HepG2 (cell line): Measurements from ENCODE around the gene RNU7-1. TPM values are rescaled to one million over a fixed set of nuclear protein-coding genes. Genes with fewer than 3 reads are reported as not detected.

Source experiments
- AKAP8 ChIP-seq: sonication (generic); formaldehyde crosslinking; IDR thresholded peaks from 2 replicates; pipeline ENCODE4 v1.5.1; 2020; ENCODE audit warnings: mild to moderate bottlenecking, missing genetic modification reagents
- ELF4 ChIP-seq: sonication (generic); formaldehyde crosslinking; IDR thresholded peaks from 2 replicates; pipeline ENCODE4 v1.5.0; 2020; ENCODE audit warnings: missing genetic modification reagents, mild to moderate bottlenecking, moderate library complexity, borderline replicate concordance
- FOXA1 ChIP-seq, 2 experiments: fragments of 450-650 bp in 1 of 2; sonication (generic) in 1 of 2; formaldehyde crosslinking in 1 of 2; IDR thresholded peaks; 2 replicates each; pipeline versions ENCODE4 v1.4.0 to v1.6.1; 2016 to 2020; ENCODE audit warnings: missing genetic modification reagents in 1 of 2
- KLF6 ChIP-seq: IDR thresholded peaks from 2 replicates; pipeline ENCODE4 v1.8.0; 2016; ENCODE audit warnings: missing biosample characterization, missing genetic modification reagents
- NFE2L2 ChIP-seq: fragments of 150-350 bp; IDR thresholded peaks from 2 replicates; pipeline ENCODE4 v1.6.1; 2014; ENCODE audit warnings: low read length
- NFKB2 ChIP-seq: sonication (generic); formaldehyde crosslinking; IDR thresholded peaks from 2 replicates; pipeline ENCODE4 v1.4.0; 2020; ENCODE audit warnings: missing genetic modification reagents, borderline replicate concordance
- NR0B2 ChIP-seq: sonication (generic); formaldehyde crosslinking; IDR thresholded peaks from 2 replicates; pipeline ENCODE4 v1.4.0; 2020; ENCODE audit warnings: mild to moderate bottlenecking, missing genetic modification reagents
- NR2F6 ChIP-seq, 2 experiments: IDR thresholded peaks; 2 replicates each; pipeline ENCODE4 v1.6.1; 2016; ENCODE audit warnings: antibody characterized with exemption in 1 of 2, mild to moderate bottlenecking in 1 of 2
- PHB2 ChIP-seq: fragments of 450-650 bp; IDR thresholded peaks from 2 replicates; pipeline ENCODE4 v1.6.1; 2018; ENCODE audit not compliant: partially characterized antibody
- POGZ ChIP-seq: sonication (generic); formaldehyde crosslinking; IDR thresholded peaks from 2 replicates; pipeline ENCODE4 v1.4.0; 2020; ENCODE audit warnings: mild to moderate bottlenecking, missing genetic modification reagents
- POLR2A ChIP-seq, 2 experiments: IDR thresholded peaks; 2 replicates each; pipeline ENCODE4 v1.6.1; 2011; ENCODE audit warnings: low read depth in 2 of 2, low read length in 2 of 2, mild to moderate bottlenecking in 1 of 2, moderate library complexity in 1 of 2; ENCODE audit not compliant: insufficient read depth in 1 of 2
- POLR2G ChIP-seq: fragments of 200-400 bp; formaldehyde crosslinking; IDR thresholded peaks from 2 replicates; pipeline ENCODE4 v1.6.1; 2018; ENCODE audit warnings: mild to moderate bottlenecking, low read depth, low read length, moderate library complexity
- RBFOX2 ChIP-seq: fragments of 200-400 bp; formaldehyde crosslinking; IDR thresholded peaks from 2 replicates; pipeline ENCODE4 v1.6.1; 2017; ENCODE audit warnings: low read depth, mild to moderate bottlenecking, low read length
- REXO4 ChIP-seq: sonication (generic); formaldehyde crosslinking; IDR thresholded peaks from 2 replicates; pipeline ENCODE4 v1.8.0; 2022; ENCODE audit warnings: missing genetic modification reagents, mild to moderate bottlenecking, borderline replicate concordance
- SAP130 ChIP-seq: IDR thresholded peaks from 2 replicates; pipeline ENCODE4 v1.6.1; 2016; ENCODE audit warnings: low read depth
- ZFP90 ChIP-seq: sonication (generic); formaldehyde crosslinking; IDR thresholded peaks from 2 replicates; pipeline ENCODE4 v1.8.0; 2022; ENCODE audit warnings: missing genetic modification reagents, mild to moderate bottlenecking, inconsistent platforms, borderline replicate concordance
- ZNF138 ChIP-seq: sonication (generic); formaldehyde crosslinking; IDR thresholded peaks from 2 replicates; pipeline ENCODE4 v1.5.0; 2020; ENCODE audit warnings: mild to moderate bottlenecking, low read depth, missing genetic modification reagents
- ZNF33B ChIP-seq: sonication (generic); formaldehyde crosslinking; IDR thresholded peaks from 2 replicates; pipeline ENCODE4 v1.5.1; 2020; ENCODE audit warnings: mild to moderate bottlenecking, missing genetic modification reagents
- ZNF556 ChIP-seq: sonication (generic); formaldehyde crosslinking; IDR thresholded peaks from 2 replicates; pipeline ENCODE4 v1.4.0; 2020; ENCODE audit warnings: mild to moderate bottlenecking, missing genetic modification reagents, borderline replicate concordance
- ZNF629 ChIP-seq: sonication (generic); formaldehyde crosslinking; conservative IDR thresholded peaks from 2 replicates; pipeline ENCODE4 v1.5.0; 2020; ENCODE audit warnings: missing genetic modification reagents
- ZNF83 ChIP-seq: sonication (generic); formaldehyde crosslinking; IDR thresholded peaks from 2 replicates; pipeline ENCODE4 v1.4.0; 2020; ENCODE audit warnings: missing genetic modification reagents, mild to moderate bottlenecking, borderline replicate concordance
- ZSCAN25 ChIP-seq: sonication (generic); formaldehyde crosslinking; IDR thresholded peaks from 2 replicates; pipeline ENCODE4 v1.8.0; 2022; ENCODE audit warnings: mild to moderate bottlenecking, missing genetic modification reagents
- polyA plus RNA-seq, 8 experiments: library from polyadenylated mRNA; depleted of rRNA in 3 of 8; stranded (reverse) in 7 of 8; unstranded in 1 of 8; fragments of >200 nt; fragmentation: Illumina TruSeq in 4 of 8; extraction: Trizol in 4 of 8; gene quantifications; 2 replicates each; pipeline versions ENCODE4 v1.2.1 to v1.2.3, GENCODE V29; 2011 to 2016; ENCODE audit warnings: low read depth in 4 of 8, missing spikeins in 1 of 8, mixed read lengths in 1 of 8; ENCODE audit not compliant: insufficient read depth in 1 of 8
- total RNA-seq, 5 experiments: library from RNA; depleted of rRNA; stranded (reverse); fragments of >200 nt; fragmentation: Illumina TruSeq; extraction: Trizol; gene quantifications; 2 replicates each; pipeline ENCODE4 v1.2.3, GENCODE V29; 2016; ENCODE audit warnings: low read depth in 1 of 5
- TF ChIP-seq, protein P1 (sequence below): sonication (generic); formaldehyde crosslinking; IDR thresholded peaks from 2 replicates; pipeline ENCODE4 v1.8.0; 2022; ENCODE audit warnings: mild to moderate bottlenecking, missing genetic modification reagents
- TF ChIP-seq, protein P2 (sequence below): sonication (generic); formaldehyde crosslinking; IDR thresholded peaks from 2 replicates; pipeline ENCODE4 v1.4.0; 2020; ENCODE audit warnings: missing genetic modification reagents
- TF ChIP-seq, protein P3 (sequence below): sonication (generic); formaldehyde crosslinking; IDR thresholded peaks from 2 replicates; pipeline ENCODE4 v1.5.1; 2020; ENCODE audit warnings: mild to moderate bottlenecking, moderate library complexity, missing genetic modification reagents

The RNU7-1 gene
- total and polyA plus RNA-seq, 2 of the 13 experiments (the other 11 are each of a cell fraction or from before 2014, with no cell fraction given) = not detected

DNA sequence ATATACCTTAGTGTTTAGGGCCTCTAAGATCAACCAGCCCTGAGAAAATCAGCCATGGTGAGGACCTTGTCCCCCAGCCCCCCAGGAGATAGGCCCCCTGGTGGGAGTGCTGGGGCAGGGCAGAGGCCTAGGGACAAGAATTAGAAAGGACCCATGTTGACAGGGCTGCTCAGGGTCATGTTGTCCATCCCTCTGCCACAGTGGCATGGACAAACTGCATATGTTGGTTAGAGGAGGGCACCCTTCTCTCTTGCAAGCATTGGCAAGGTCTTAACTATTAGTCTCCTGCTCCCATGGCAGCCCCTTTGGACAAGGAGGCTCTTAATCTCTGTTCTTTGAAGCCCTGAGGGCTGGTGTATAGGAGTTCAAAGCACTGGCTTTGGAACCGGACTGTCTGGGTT, 6.8 kb downstream of the RNU7-1 start (continued):
- TF ChIP-seq, protein P1, sequence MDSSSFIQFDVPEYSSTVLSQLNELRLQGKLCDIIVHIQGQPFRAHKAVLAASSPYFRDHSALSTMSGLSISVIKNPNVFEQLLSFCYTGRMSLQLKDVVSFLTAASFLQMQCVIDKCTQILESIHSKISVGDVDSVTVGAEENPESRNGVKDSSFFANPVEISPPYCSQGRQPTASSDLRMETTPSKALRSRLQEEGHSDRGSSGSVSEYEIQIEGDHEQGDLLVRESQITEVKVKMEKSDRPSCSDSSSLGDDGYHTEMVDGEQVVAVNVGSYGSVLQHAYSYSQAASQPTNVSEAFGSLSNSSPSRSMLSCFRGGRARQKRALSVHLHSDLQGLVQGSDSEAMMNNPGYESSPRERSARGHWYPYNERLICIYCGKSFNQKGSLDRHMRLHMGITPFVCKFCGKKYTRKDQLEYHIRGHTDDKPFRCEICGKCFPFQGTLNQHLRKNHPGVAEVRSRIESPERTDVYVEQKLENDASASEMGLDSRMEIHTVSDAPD (CRISPR knock-in tag) = no peak
- no peak for TF ChIP-seq NR0B2 (CRISPR knock-in tag)
- no peak for TF ChIP-seq ZFP90
- TF ChIP-seq PHB2 = no peak
- no peak for TF ChIP-seq SAP130 (CRISPR knock-in tag)
- TF ChIP-seq FOXA1 (IDR thresholded peaks at IDR 0.05) = no peak
- TF ChIP-seq FOXA1 (CRISPR knock-in tag; IDR thresholded peaks at IDR 0.05) = peak; percentile 44
- no peak for TF ChIP-seq ZNF138 (CRISPR knock-in tag)
- 0 out of 2 replicates have a peak, but pooled peaks have one; percentile 11 for TF ChIP-seq NR2F6 (IDR thresholded peaks at IDR 0.05)
- TF ChIP-seq NR2F6 (CRISPR knock-in tag; IDR thresholded peaks at IDR 0.05) = no peak
- TF ChIP-seq, protein P2, sequence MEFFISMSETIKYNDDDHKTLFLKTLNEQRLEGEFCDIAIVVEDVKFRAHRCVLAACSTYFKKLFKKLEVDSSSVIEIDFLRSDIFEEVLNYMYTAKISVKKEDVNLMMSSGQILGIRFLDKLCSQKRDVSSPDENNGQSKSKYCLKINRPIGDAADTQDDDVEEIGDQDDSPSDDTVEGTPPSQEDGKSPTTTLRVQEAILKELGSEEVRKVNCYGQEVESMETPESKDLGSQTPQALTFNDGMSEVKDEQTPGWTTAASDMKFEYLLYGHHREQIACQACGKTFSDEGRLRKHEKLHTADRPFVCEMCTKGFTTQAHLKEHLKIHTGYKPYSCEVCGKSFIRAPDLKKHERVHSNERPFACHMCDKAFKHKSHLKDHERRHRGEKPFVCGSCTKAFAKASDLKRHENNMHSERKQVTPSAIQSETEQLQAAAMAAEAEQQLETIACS = no peak
- no peak for TF ChIP-seq ZNF556 (CRISPR knock-in tag)
- no peak for TF ChIP-seq ZNF83 (CRISPR knock-in tag)
- no peak for TF ChIP-seq ZSCAN25 (CRISPR knock-in tag)
- no peak for TF ChIP-seq NFKB2 (CRISPR knock-in tag)
- TF ChIP-seq POGZ (CRISPR knock-in tag) = no peak
- TF ChIP-seq ZNF33B = no peak
- TF ChIP-seq NFE2L2 = no peak
- TF ChIP-seq POLR2G = no peak
- no peak for TF ChIP-seq AKAP8 (CRISPR knock-in tag)
- TF ChIP-seq POLR2A (IDR thresholded peaks at IDR 0.05; ENCODE audit: insufficient read depth in 1 of 2, low read depth in 2 of 2, low read length in 2 of 2) = no peak
- TF ChIP-seq REXO4 (CRISPR knock-in tag) = no peak
- TF ChIP-seq ZNF629 (CRISPR knock-in tag) = no peak
- no peak for TF ChIP-seq ELF4 (CRISPR knock-in tag)
- TF ChIP-seq, protein P3, sequence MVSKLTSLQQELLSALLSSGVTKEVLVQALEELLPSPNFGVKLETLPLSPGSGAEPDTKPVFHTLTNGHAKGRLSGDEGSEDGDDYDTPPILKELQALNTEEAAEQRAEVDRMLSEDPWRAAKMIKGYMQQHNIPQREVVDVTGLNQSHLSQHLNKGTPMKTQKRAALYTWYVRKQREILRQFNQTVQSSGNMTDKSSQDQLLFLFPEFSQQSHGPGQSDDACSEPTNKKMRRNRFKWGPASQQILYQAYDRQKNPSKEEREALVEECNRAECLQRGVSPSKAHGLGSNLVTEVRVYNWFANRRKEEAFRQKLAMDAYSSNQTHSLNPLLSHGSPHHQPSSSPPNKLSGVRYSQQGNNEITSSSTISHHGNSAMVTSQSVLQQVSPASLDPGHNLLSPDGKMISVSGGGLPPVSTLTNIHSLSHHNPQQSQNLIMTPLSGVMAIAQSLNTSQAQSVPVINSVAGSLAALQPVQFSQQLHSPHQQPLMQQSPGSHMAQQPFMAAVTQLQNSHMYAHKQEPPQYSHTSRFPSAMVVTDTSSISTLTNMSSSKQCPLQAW (CRISPR knock-in tag) = no peak
- no peak for TF ChIP-seq KLF6
- no peak for TF ChIP-seq RBFOX2
